C1 segment of cervical spinal cord (tissue), 14 donors: Measurements from ENCODE around the gene RAB23.

Source experiments
- DNase-seq, 14 donors: peaks; one replicate each; lab custom pipeline; 2025; lab: John Stamatoyannopoulos, UW

Gene RAB23

GRCh38 chr6:57221936-57222742 is at the start of gene RAB23:
Gene RAB23, minus strand, starts transcription at chr6:57222307. Its CDS starts 11,927 bp downstream, at chr6:57210380.
- DNase-seq = peak; percentile 26 to 94 (median 80)

GRCh38 chr6:57268294-57268640 is 46.2 kb upstream of the RAB23 start:
- no peak for DNase-seq

- no peak for DNase-seq
Observed at GRCh38 chr6:57267586-57268293, 45.6 kb upstream of the RAB23 start.

GRCh38 chr6:57265755-57266221 is 43.7 kb upstream of the RAB23 start:
- DNase-seq = no peak

- no peak for DNase-seq
Observed at GRCh38 chr6:57263739-57264138, 41.6 kb upstream of the RAB23 start.

GRCh38 chr6:57262901-57263694 is 41.0 kb upstream of the RAB23 start:
- no peak for DNase-seq

- peak in 10 of 14 donors; percentile 2 to 70 (median 34) for DNase-seq
Observed at GRCh38 chr6:57262488-57262887, 40.4 kb upstream of the RAB23 start.

- peak in 2 of 14 donors; percentile 21 to 32 for DNase-seq
Observed at GRCh38 chr6:57261926-57262325, 39.8 kb upstream of the RAB23 start.

GRCh38 chr6:57259064-57259463 is 37.0 kb upstream of the RAB23 start:
- no peak for DNase-seq

GRCh38 chr6:57257911-57258541 is 35.9 kb upstream of the RAB23 start:
- DNase-seq = no peak

GRCh38 chr6:57256541-57256940 is 34.4 kb upstream of the RAB23 start:
- DNase-seq = no peak

GRCh38 chr6:57255451-57256169 is 33.5 kb upstream of the RAB23 start:
- no peak for DNase-seq

- DNase-seq = no peak
Observed at GRCh38 chr6:57254055-57254717, 32.1 kb upstream of the RAB23 start.

GRCh38 chr6:57252975-57253374 is 30.9 kb upstream of the RAB23 start:
- no peak for DNase-seq

GRCh38 chr6:57252137-57252536 is 30.0 kb upstream of the RAB23 start:
- DNase-seq = no peak

- DNase-seq = no peak
Observed at GRCh38 chr6:57250348-57250747, 28.2 kb upstream of the RAB23 start.

GRCh38 chr6:57248311-57248895 is 26.3 kb upstream of the RAB23 start:
- no peak for DNase-seq

- no peak for DNase-seq
Observed at GRCh38 chr6:57247603-57248002, 25.5 kb upstream of the RAB23 start.

- no peak for DNase-seq
Observed at GRCh38 chr6:57246307-57246706, 24.2 kb upstream of the RAB23 start.

GRCh38 chr6:57243954-57244353 is 21.8 kb upstream of the RAB23 start:
- no peak for DNase-seq
